Psoas muscle (tissue), 8 donors: ENCODE data around the gene DLL3. TPM values are rescaled to one million over a fixed set of nuclear protein-coding genes. Genes with fewer than 3 reads are reported as not detected.

ENCODE experiments used
- ATAC-seq, 4 donors: fragments of 200-7000 bp; cut with Tn5 transposase; one replicate each; pipeline ENCODE4 v1.9.1; 2020; ENCODE audit warnings: moderate library complexity in 3 of 4, mild to moderate bottlenecking in 2 of 4
- DNase-seq, 2 donors: peaks; one replicate each; pipeline ENCODE4 v3.0.0-alpha.2; 2020
- H3K27ac ChIP-seq: fragments of 200-600 bp; one replicate; pipeline ENCODE4 v1.8.0; 2022
- H3K27me3 ChIP-seq, 3 donors: fragments of 200-600 bp in 1 of 3; one replicate each; pipeline versions ENCODE4 v1.6.1 to v1.8.0; 2013 to 2022; ENCODE audit warnings: low read length in 2 of 3, mild to moderate bottlenecking in 2 of 3, moderate library complexity in 1 of 3; ENCODE audit not compliant: insufficient read depth in 3 of 3
- H3K36me3 ChIP-seq, 2 donors: fragments of 200-600 bp in 1 of 2; one replicate each; pipeline versions ENCODE4 v1.6.1 to v1.8.0; 2013 to 2022; ENCODE audit warnings: low read depth in 1 of 2, mild to moderate bottlenecking in 1 of 2, moderate library complexity in 1 of 2; ENCODE audit not compliant: insufficient read depth in 1 of 2
- H3K4me1 ChIP-seq: fragments of 200-600 bp; one replicate; pipeline ENCODE4 v1.8.0; 2022
- H3K4me3 ChIP-seq: fragments of 200-600 bp; one replicate; pipeline ENCODE4 v1.8.0; 2022; ENCODE audit warnings: mild to moderate bottlenecking
- H3K9me3 ChIP-seq: fragments of 200-600 bp; one replicate; pipeline ENCODE4 v1.8.0; 2022
- WGBS, 3 donors: extraction: QIAGEN DNeasy Blood & Tissue Kit; methylation state at CpG; one replicate each; pipeline versions ENCODE4 v1.1.6 to v1.1.7; 2013; 5-methylcytosine and 5-hydroxymethylcytosine counted together
- intact Hi-C, 2 donors: fragments of 100-400 bp; cut with DNase I; formaldehyde crosslinking; loops; one replicate each; pipeline versions ENCODE4 v1.11.0 to v1.14.2; 2022
- polyA plus RNA-seq, 3 donors: library from polyadenylated mRNA; stranded (reverse); fragments of 200-250 nt; gene quantifications; one replicate each; pipeline ENCODE4 v1.2.3, GENCODE V29; 2013
- total RNA-seq, 4 donors: library from RNA; stranded (reverse); fragmentation: NEBNext Ultra II Directional in 2 of 4; extraction: Animal tissue kit (Norgen Biotek cat#: 25700) in 2 of 4; gene quantifications; one replicate each; pipeline versions ENCODE4 v1.2.1 to v1.2.4, GENCODE V29; 2021 to 2023
- TF ChIP-seq, protein P1 (sequence below): fragments of 200-600 bp; IDR thresholded peaks from one replicate; pipeline ENCODE4 v1.8.0; 2022; ENCODE audit warnings: antibody characterized with exemption
- donor health status: healthy with polysubstance abuse.
- donor health status: DM: no; HTN: no; CAD: no; lungs with moderate emphysema.
- donor health status: Bipolar disorder and iron deficiency.
- donor health status: healthy.
- donor health status: DM: yes; HTN: yes; CAD: no.
- donor health status: DM: no; HTN: no; CAD: no.
- donor health status: DM: no; HTN: no; CAD: no.
- donor health status: DM: yes; HTN: yes; CAD: no.

Gene DLL3
- total and polyA plus RNA-seq, 7 donors: 0.03 to 0.14 TPM; not detected in 5

DNA sequence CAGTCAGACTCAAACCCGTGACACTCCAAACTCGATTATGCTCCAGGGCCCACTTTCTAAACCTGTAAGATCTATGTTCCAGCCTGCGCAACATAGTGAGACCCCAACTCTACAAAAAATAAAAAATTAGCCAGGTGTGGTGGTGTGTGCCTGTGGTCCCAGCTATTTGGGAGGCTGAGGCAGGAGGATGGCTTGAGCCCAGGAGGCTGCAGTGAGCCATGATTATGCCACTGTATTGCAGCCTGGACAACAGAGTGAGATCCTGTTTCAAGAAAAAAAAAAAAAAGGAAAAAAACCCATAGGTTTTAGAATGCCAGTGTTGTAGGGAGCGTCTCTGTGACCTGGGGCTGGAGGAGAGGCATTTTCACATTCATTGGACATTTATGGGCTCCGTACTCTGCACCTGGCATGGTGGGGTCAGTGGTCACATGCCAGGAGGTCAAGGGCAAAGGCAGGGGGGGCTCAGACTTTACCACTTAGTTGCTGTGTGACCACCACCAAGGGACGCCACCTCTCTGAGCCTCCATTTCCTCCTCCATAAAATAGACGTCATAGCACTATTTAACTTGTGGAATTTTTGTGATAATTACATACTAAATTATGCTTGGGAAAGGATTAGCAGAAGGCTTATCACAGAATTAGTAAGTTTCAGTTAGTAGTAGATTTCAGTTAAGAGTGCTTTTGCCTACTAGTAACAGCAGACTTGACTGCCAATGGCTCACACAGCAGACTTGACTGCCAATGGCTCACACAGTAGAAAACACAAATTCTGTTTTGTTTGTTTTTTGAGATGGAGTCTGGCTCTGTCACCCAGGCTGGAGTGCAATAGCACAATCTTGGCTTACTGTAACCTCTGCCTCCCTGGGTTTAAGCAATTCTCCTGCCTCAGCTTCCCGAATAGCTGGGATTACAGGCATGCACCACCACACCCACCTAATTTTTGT lies 22.1 kb downstream of the DLL3 start:
- DNase-seq (no peak), ATAC-seq (no peak)
- Histone ChIP-seq H3K27me3 (peaks cover 0 to 24% (median 11%) of the 10 kb centered on the region in 3 donors), H3K36me3 (no peaks in the 10 kb centered on the region), H3K4me1 (no peaks in the 10 kb centered on the region), H3K4me3 (no peak overlapping the region), H3K27ac (no peak overlapping the region), H3K9me3 (no peaks in the 10 kb centered on the region)
- WGBS, 3 donors: 80 to 88% (median 82%) methylated on average over 8 of the region's 8 CpGs
- intact Hi-C loops: no loop called here
- TF ChIP-seq, protein P1, sequence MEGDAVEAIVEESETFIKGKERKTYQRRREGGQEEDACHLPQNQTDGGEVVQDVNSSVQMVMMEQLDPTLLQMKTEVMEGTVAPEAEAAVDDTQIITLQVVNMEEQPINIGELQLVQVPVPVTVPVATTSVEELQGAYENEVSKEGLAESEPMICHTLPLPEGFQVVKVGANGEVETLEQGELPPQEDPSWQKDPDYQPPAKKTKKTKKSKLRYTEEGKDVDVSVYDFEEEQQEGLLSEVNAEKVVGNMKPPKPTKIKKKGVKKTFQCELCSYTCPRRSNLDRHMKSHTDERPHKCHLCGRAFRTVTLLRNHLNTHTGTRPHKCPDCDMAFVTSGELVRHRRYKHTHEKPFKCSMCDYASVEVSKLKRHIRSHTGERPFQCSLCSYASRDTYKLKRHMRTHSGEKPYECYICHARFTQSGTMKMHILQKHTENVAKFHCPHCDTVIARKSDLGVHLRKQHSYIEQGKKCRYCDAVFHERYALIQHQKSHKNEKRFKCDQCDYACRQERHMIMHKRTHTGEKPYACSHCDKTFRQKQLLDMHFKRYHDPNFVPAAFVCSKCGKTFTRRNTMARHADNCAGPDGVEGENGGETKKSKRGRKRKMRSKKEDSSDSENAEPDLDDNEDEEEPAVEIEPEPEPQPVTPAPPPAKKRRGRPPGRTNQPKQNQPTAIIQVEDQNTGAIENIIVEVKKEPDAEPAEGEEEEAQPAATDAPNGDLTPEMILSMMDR: no peak

DNA sequence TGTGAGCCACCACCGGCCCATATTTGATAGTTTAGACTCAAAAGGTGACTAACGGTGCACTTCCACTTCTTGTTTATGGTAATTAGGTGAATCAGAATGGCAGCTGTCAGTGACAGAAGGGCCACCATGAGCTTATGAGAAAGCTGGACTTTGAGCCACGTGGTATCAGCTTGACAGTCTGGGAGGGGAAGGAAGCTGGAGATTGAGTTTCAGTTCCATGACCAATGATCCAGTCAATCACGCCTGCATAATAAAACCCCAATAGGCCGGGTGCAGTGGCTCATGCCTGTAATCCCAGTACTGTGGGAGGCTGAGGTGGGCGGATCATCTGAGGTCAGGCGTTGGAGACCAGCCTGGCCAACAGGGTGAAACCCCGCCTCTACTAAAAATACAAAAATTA lies 25.7 kb downstream of the DLL3 start:
- no peaks in the 10 kb centered on the region for H3K27me3 ChIP-seq
- TF ChIP-seq, protein P1: no peak
- intact Hi-C loops: no loop called here
- WGBS, 3 donors: 64 to 70% (median 69%) methylated on average over 8 of the region's 8 CpGs
- no peak overlapping the region for H3K27ac ChIP-seq
- no peaks in the 10 kb centered on the region for H3K9me3 ChIP-seq
- no peaks in the 10 kb centered on the region for H3K4me1 ChIP-seq
- no peak overlapping the region for H3K4me3 ChIP-seq
- DNase-seq (no peak), ATAC-seq (no peak)
- no peaks in the 10 kb centered on the region for H3K36me3 ChIP-seq

DNA sequence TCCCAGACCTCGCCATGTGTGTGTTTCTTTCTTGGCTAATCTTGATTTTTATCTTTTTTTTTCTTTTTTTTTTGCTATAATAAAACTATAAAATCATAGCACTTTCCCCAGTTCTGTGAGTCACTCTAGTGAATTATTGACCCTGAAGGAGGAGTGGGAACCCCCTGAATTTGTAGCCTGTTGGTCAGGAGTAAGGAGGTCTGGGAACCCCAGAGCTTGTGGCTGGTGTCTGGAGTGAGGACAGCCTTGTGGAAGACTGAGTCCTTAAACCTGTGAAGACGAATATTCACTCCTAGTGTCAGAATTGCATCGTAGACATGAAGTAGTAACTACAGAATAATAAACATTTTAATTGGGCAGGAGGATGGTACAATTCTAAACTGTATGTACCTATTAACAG lies 26.5 kb downstream of the DLL3 start:
- intact Hi-C loops: no loop called here
- Histone ChIP-seq H3K4me3 (no peak overlapping the region), H3K9me3 (no peaks in the 10 kb centered on the region), H3K27me3 (no peaks in the 10 kb centered on the region), H3K4me1 (no peaks in the 10 kb centered on the region), H3K36me3 (no peaks in the 10 kb centered on the region), H3K27ac (no peak overlapping the region)
- no peak for DNase-seq
- WGBS, 3 donors: 97 to 99% (median 97%) methylated on average over 3 of the region's 3 CpGs
- TF ChIP-seq, protein P1: no peak
- ATAC-seq: no peak

DNA sequence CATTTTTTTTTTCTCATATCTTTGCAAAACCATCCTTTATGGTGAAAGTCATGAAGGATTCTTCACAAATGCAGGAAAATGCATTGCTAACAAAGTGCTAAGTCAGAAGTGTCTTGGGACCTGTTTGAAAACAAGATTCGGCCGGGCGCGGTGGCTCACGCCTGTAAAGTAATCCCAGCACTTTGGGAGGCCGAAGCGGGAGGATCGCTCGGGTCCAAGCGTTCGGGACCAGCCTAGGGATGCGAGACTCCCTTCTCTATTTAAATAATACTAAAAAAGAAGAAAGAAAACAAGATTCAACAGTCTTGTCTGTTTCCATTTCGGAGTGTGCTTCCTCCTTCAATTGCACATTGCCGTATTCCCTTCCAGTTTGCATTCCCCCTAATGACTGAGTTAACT lies 33.1 kb downstream of the DLL3 start:
- no peaks in the 10 kb centered on the region for H3K27me3 ChIP-seq
- peaks cover 14% of the 10 kb centered on the region for H3K4me1 ChIP-seq
- intact Hi-C loops: loop anchor here (1.0 to 10.0 kb wide), 6 partner anchors 35 to 190 kb away; partner anchors contain the start of genes SAMD4B (in 2 of the 2), SUPT5H (in 2 of the 2) and DLL3 (in 1 of the 2)
- no peaks in the 10 kb centered on the region for H3K9me3 ChIP-seq
- no peaks in the 10 kb centered on the region for H3K36me3 ChIP-seq
- peak overlapping the region; percentile 86 for H3K4me3 ChIP-seq
- H3K27ac ChIP-seq: peak overlapping the region; percentile 71
- TF ChIP-seq, protein P1: no peak
- ATAC-seq (no peak), DNase-seq (no peak)
- 10 to 18% (median 15%) methylated on average over 14 of the region's 14 CpGs for WGBS, 3 donors
